Activated T-cell treated with anti-CD3 and anti-CD28 coated beads for 24 hours (primary cell): ENCODE results near the gene IL10RA.

Experiments
- DNase-seq: peaks from one replicate; pipeline ENCODE4 v3.0.0-alpha.2; 2020; ENCODE audit warnings: low read depth

Gene IL10RA

GRCh38 chr11:118047749-118048148 is 61.6 kb downstream of the IL10RA start:
- DNase-seq = no peak

GRCh38 chr11:118048472-118049370 is 62.5 kb downstream of the IL10RA start:
- DNase-seq = no peak

GRCh38 chr11:118049771-118050170 is 63.6 kb downstream of the IL10RA start:
- DNase-seq = no peak

GRCh38 chr11:118050208-118050891 is 64.2 kb downstream of the IL10RA start:
- no peak for DNase-seq
